GM12878 (cell line): Measurements from ENCODE around the gene DGLUCY.

ENCODE experiments used
- EZH2 ChIP-seq: IDR thresholded peaks from 2 replicates; pipeline ENCODE4 v1.6.1; 2012; ENCODE audit warnings: low read depth, mild to moderate bottlenecking, control low read depth, inconsistent platforms, low read length, borderline replicate concordance; ENCODE audit not compliant: control insufficient read depth
- GABPA ChIP-seq: IDR thresholded peaks from 2 replicates; pipeline ENCODE4 v1.6.1; 2014; ENCODE audit warnings: antibody characterized with exemption, low read depth, mild to moderate bottlenecking, inconsistent platforms
- HCFC1 ChIP-seq: fragments of 150-350 bp; IDR thresholded peaks from 2 replicates; pipeline ENCODE4 v1.6.1; 2014; ENCODE audit warnings: low read length
- MXI1 ChIP-seq: fragments of 150-350 bp; IDR thresholded peaks from 2 replicates; pipeline ENCODE4 v1.6.1; 2011; ENCODE audit warnings: low read depth, mild to moderate bottlenecking, inconsistent platforms, low read length, improper control_type of control experiment
- POLR2A ChIP-seq: IDR thresholded peaks from 2 replicates; pipeline ENCODE4 v1.6.1; 2011; ENCODE audit warnings: low read depth, mild to moderate bottlenecking, low read length
- STAT3 ChIP-seq: IDR thresholded peaks from 2 replicates; pipeline ENCODE4 v1.6.1; 2011; ENCODE audit warnings: low read depth, low read length, improper control_type of control experiment
- TCF7 ChIP-seq: IDR thresholded peaks from 2 replicates; pipeline ENCODE4 v1.6.1; 2014; ENCODE audit warnings: antibody characterized with exemption, borderline replicate concordance
- TF ChIP-seq, protein P1 (sequence below), 3 experiments: IDR thresholded peaks in 2 of 3; conservative IDR thresholded peaks in 1 of 3; 2 replicates each; pipeline ENCODE4 v1.5.1; 2011; ENCODE audit warnings: low read depth in 3 of 3, low read length in 3 of 3, mild to moderate bottlenecking in 3 of 3, control low read depth in 2 of 3, moderate library complexity in 2 of 3, inconsistent platforms in 1 of 3, mixed read lengths in 1 of 3; ENCODE audit not compliant: control insufficient read depth in 2 of 3, insufficient read depth in 1 of 3; ENCODE audit errors: extremely low read depth in 1 of 3
- TF ChIP-seq, protein P2 (sequence below): IDR thresholded peaks from 2 replicates; pipeline ENCODE4 v1.6.1; 2011; ENCODE audit warnings: low read depth, mild to moderate bottlenecking, low read length, moderate library complexity, borderline replicate concordance; ENCODE audit errors: extremely low read depth
- TF ChIP-seq, protein P3 (sequence below): IDR thresholded peaks from 2 replicates; pipeline ENCODE4 v1.6.1; 2012; ENCODE audit warnings: low read length, inconsistent platforms

DNA sequence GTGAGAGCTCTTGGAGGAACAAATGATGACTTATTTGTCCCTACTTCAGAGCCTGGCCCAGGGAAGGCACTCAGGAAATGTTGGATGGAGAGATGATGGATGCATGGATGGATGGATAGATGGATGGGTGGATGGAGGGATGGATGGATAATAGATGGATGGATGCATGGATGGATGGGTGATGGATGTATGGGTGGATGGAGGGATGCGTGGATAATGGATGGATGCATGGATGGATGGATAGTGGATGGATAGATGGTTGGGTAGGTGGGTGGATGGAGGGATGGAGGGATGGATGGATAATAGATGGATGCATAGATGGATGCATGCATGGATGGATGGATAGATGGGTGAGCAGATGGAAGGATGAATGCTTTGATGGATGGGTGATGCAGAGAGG is 107.4 kb downstream of the DGLUCY start:
- TF ChIP-seq TCF7 (no peak), MXI1 (no peak), STAT3 (no peak), GABPA (no peak), HCFC1 (no peak), EZH2 (no peak), POLR2A (no peak)
- TF ChIP-seq, protein P1, sequence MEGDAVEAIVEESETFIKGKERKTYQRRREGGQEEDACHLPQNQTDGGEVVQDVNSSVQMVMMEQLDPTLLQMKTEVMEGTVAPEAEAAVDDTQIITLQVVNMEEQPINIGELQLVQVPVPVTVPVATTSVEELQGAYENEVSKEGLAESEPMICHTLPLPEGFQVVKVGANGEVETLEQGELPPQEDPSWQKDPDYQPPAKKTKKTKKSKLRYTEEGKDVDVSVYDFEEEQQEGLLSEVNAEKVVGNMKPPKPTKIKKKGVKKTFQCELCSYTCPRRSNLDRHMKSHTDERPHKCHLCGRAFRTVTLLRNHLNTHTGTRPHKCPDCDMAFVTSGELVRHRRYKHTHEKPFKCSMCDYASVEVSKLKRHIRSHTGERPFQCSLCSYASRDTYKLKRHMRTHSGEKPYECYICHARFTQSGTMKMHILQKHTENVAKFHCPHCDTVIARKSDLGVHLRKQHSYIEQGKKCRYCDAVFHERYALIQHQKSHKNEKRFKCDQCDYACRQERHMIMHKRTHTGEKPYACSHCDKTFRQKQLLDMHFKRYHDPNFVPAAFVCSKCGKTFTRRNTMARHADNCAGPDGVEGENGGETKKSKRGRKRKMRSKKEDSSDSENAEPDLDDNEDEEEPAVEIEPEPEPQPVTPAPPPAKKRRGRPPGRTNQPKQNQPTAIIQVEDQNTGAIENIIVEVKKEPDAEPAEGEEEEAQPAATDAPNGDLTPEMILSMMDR (IDR thresholded peaks at IDR 0.05 in 2 of 3, conservative IDR thresholded peaks at IDR 0.05 in 1 of 3; ENCODE audit: control insufficient read depth in 2 of 3, extremely low read depth in 1 of 3, insufficient read depth in 1 of 3, low read depth in 3 of 3, low read length in 3 of 3), result no peak
- TF ChIP-seq, protein P2, sequence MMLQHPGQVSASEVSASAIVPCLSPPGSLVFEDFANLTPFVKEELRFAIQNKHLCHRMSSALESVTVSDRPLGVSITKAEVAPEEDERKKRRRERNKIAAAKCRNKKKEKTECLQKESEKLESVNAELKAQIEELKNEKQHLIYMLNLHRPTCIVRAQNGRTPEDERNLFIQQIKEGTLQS, result no peak
- TF ChIP-seq, protein P3, sequence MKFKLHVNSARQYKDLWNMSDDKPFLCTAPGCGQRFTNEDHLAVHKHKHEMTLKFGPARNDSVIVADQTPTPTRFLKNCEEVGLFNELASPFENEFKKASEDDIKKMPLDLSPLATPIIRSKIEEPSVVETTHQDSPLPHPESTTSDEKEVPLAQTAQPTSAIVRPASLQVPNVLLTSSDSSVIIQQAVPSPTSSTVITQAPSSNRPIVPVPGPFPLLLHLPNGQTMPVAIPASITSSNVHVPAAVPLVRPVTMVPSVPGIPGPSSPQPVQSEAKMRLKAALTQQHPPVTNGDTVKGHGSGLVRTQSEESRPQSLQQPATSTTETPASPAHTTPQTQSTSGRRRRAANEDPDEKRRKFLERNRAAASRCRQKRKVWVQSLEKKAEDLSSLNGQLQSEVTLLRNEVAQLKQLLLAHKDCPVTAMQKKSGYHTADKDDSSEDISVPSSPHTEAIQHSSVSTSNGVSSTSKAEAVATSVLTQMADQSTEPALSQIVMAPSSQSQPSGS, result no peak
